Loucy (cell line): ENCODE data around the gene FBN1.

Experiments
- CTCF ChIP-seq: fragments of 200-600 bp; sonication (generic); conservative IDR thresholded peaks from 2 replicates; pipeline ENCODE4 v1.5.1; 2014; ENCODE audit warnings: mild to moderate bottlenecking, antibody characterized with exemption, low read length
- EZH2phosphoT487 ChIP-seq: fragments of 200-600 bp; IDR thresholded peaks from 2 replicates; pipeline ENCODE4 v1.6.1; 2018; ENCODE audit warnings: antibody characterized with exemption, mild to moderate bottlenecking, moderate library complexity, borderline replicate concordance

- TF ChIP-seq CTCF (no peak), EZH2phosphoT487 (no peak)
Measured at GRCh38 chr15:48363474-48363873, 282.0 kb downstream of the FBN1 start.
